NCI-H1694 treated with DMSO at 0.1 percent for 48 hours (cell line): ENCODE results near the gene FRMD4A.
"Not testable (repeated sequence)": the region's sequence is repeated elsewhere in the genome, so short reads cannot be mapped to it uniquely, and the experiment has no call there.

Source experiments
- DNase-seq: peaks from one replicate; lab custom pipeline; 2025; lab: John Stamatoyannopoulos, UW

Gene FRMD4A

GRCh38 chr10:13787015-13787421 lies 543.7 kb downstream of the FRMD4A start:
- no peak for DNase-seq

GRCh38 chr10:13784067-13784466 lies 546.7 kb downstream of the FRMD4A start:
- DNase-seq = no peak

- no peak for DNase-seq
Measured at GRCh38 chr10:13779748-13780147, 551.0 kb downstream of the FRMD4A start.

- DNase-seq = not testable (repeated sequence)
Measured at GRCh38 chr10:13778693-13778960, 552.1 kb downstream of the FRMD4A start.

DNA sequence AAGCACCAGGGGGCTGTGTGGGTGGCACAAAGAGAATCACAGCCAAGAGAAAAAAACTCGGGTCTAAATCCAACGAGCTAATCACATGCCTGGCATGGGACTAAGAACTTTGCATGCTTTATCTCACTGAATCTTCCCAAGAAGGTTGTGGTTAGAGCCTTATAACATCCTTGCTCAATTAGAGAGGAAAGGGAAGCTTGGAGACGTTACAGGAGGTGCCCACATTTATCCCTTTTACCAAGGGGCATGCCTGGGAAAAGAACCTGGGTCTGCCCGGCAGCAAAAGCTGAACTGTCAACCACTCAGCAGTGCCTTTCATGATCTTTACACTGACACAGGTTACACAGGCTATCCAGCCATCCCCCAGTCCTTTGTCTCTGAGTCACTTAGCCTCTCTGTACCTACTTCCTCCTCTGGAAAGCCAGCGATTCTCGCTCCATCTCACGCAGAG lies 553.8 kb downstream of the FRMD4A start:
- DNase-seq = no peak

DNA sequence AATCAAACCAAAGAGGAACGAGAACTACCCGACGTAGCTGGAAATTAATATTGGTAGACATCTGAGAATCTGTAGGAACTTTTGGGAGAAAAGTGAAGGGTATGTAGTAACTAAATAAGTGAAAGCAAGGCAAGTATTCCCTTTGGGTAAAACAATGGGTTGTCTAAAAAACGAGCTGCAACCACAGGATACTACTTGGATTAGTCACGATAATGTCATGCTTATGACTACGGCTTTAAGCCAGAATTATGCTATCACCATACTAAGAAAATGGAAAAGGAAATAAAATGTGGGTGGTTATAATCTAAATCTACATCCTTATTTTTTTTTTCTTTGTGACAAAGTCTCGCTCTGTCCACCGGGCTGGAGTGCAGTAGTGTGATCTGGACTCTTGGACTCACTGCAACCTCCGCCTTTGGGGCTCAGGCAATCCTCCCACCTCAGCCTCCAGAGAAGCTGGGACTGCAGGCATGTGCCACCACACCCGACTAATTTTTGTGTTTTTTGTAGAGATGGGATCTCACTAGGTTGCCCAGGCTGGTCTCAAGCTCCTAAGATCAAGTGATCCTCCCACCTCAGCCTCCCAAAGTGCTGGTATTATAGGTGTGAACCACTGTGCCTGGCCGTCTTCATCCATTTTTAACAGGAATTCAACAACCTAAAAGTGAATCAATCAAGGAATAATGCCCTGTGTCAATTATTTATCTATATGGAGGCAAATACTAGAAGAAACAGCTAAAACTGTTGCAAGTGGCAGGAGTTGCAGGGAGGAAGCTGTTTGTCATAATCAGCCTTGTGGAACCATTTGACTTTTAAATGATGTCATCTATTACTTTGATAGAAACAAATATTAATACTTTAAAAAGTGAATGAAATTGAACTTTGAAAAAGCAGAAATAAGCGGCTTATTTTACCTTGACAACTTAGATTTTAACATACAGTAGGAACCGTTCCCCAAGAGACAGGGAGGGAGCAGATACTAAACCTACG lies 554.6 kb downstream of the FRMD4A start:
- no peak for DNase-seq

DNA sequence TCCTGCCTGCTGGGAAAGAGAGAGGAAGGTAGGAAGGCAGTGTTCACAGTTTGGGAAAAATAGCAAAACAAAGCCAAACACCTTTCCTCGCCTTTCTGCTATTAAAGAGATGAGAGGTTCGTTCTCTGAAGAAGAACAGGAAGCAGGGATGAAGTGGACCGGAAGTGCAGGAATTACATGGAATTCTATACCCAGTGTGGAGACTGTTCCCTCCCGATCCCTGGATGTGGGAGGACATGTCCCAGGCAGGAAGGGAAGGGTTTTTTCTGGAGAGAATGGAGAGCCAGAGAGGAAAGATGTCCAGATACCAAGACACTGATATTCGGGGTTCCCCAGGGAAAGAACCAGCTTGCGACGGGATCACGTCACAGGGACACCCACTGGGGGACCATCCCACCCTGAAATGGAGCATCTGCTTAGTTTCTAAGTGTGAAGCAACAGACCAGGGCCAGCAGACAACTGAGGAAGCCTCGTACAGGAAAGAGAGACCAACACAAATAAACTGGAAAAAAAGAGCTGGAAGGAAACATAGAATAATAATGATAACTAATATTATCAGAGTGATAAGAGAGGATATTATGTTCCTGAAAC lies 556.3 kb downstream of the FRMD4A start:
- no peak for DNase-seq

GRCh38 chr10:13773496-13774170 lies 557.1 kb downstream of the FRMD4A start:
- DNase-seq = no peak

- DNase-seq = no peak
Measured at GRCh38 chr10:13773043-13773442, 557.7 kb downstream of the FRMD4A start.

- DNase-seq = no peak
Measured at GRCh38 chr10:13771992-13772391, 558.7 kb downstream of the FRMD4A start.

DNA sequence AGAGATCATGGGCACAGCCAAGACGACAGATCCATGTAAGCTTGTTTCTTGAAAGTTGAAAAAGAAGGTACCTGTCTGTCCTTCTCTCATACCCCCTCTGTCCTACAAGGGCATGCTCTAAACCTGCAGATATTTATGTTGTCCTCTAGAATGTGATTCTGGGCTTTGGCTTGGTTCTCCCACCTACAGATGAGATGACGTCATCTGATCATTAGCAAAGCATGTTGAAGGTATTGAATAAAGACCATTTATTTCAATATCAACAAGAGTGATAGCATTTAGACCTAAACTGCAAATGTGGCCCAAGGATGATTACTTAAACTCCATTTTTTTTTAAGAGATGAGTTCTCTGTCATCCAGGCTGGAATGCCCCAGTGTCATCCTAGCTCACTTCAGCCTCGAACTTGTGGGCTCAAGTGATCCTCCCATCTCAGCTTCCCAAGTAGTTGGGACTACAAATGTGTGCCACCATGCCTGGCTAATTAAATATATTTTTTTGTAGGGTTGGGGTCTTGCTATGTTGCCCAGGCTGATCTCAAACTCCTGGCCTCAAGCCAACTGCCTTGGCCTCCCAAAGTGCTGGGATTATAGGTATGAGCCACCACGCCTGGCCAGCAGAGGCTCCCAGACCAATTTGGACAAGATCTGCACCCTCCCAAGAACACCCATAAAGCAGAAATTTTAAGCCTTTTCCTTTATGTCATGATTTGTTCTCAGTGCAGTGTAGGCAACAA lies 559.8 kb downstream of the FRMD4A start:
- no peak for DNase-seq

DNA sequence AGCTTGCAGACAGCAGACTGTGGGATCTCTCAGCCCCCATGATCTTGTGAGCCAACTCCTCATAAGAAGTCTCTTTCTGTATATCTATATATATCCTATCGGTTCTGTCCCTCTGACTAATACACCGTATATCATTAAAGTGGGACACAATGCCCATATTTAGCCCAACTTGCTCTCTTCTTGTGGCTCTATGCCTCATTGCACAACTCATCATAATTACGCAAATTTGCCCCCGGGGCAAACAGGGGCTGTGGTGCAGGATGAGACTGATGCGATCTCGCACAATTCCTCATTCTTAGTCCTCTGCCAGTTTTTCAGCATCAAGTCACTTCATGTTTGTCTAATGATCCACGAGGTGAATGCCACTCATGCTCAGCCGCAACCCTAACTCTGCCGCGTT lies 560.8 kb downstream of the FRMD4A start:
- no peak for DNase-seq

GRCh38 chr10:13767676-13768178 lies 563.0 kb downstream of the FRMD4A start:
- no peak for DNase-seq

DNA sequence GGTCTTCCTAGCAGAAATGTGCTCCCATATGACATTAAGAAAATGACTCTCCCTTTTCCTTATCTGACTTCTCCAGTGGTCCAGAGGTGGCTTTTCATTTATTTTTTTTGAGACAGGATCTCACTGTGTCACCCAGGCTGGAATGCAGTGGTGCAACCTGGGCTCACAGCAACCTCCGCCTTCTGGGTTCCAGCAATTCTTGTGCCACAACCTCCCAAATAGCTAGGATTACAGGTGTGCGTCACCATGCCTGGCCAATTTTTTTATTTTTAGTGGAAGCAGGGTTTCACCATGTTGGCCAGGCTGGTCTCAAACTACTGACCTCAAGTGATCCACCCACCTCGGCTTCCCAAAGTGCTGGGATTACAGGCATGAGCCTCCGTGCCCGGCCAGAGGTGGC lies 563.6 kb downstream of the FRMD4A start:
- not testable (repeated sequence) for DNase-seq

DNA sequence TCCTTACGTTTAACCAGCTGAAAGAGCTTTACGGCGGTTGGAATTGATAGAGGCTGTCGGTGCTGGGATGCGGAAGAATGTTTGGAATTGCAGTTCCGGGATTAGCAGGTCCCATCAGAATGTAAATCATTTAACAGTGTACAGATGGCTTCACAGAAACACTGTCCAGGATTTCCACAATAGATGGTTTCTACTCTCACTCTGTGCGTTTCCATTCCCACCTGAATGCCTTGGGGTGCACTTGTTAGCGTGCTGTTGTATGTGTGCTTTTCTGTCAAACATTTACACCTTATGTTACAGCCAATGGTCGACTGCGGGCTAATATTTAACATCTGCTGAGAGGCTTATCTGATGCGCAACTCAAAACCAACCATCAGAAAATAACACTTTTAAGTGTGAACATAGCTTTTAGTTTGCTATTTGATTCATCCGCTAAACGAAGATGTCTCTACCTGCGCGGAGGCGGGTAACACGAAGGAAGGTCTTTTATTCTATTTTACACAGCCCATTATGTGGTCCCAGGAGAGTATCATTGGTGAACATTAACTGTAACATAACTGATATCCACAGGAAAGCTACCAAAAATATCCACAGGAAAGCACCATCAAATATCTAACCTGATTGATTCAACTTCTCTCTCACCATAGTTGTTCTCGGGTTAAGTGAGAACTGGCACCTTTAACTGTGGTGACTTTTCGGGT lies 564.9 kb downstream of the FRMD4A start:
- DNase-seq = no peak

- DNase-seq = no peak
Measured at GRCh38 chr10:13761490-13762091, 569.1 kb downstream of the FRMD4A start.

GRCh38 chr10:13759168-13759567 lies 571.6 kb downstream of the FRMD4A start:
- peak; percentile 85 for DNase-seq

DNA sequence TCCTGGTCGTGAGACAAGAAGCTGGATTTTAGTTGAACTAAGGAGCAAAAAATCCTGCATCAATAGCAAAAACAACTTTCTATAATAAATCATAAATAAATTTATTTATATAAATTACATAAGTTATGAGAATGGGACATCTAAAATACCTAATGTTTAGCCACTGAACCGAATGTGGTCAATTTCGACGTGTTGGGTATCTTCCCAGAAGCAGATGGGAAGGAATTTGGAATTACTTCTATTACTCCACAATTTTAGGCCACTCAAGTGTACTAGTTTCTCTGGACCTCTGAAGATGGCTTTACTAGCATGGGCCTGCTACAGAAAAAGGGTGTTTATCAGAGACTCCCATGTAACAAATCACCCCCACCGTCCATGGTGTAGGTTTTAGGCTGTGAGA lies 572.0 kb downstream of the FRMD4A start:
- no peak for DNase-seq

- peak; percentile 80 for DNase-seq
Measured at GRCh38 chr10:13758312-13758711, 572.4 kb downstream of the FRMD4A start.

DNA sequence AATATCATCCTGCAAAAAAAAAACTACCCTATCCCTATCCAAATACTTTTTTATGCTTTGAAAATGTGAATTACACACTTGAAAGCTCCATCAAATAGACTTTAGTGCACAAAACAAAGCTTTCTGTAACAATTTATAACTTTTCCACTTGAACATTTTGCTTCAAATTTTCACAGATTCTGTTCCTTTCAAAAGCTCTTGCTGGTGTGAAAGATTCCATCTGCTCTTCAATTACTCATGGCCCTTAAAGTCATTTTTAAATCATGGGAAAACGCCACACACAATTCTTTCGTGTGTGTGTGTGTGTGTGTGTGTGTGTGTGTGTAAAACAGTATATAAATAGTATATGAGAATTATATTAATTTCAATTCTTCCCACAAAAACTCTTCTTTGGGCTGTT lies 576.4 kb downstream of the FRMD4A start:
- no peak for DNase-seq

- no peak for DNase-seq
Measured at GRCh38 chr10:13751191-13751764, 579.4 kb downstream of the FRMD4A start.
